ENCODE results near the gene DNAJC7. TPM values are rescaled to one million over a fixed set of nuclear protein-coding genes. Genes with fewer than 3 reads are reported as not detected.

DNAJC7 gene
- total RNA-seq, 1 donor from 2014 or later: 107 TPM

Other genes with a start within 250 kb of the DNAJC7 start
- gene JUP, start 230.7 kb downstream of the DNAJC7 start, total RNA-seq: 268 and 464 TPM in 2 replicates
- gene P3H4, start 205.5 kb downstream of the DNAJC7 start, total RNA-seq: 32.3 and 42.5 TPM in 2 replicates
- gene FKBP10, start 204.4 kb downstream of the DNAJC7 start, total RNA-seq: 40.8 and 148 TPM in 2 replicates
- 43.4 and 74.0 TPM in 2 replicates for gene NT5C3B, start 181.2 kb downstream of the DNAJC7 start, total RNA-seq
- 0.15 TPM in 1 of 2 replicates, not detected in the other for gene KLHL10, start 179.6 kb downstream of the DNAJC7 start, total RNA-seq
- gene KLHL11, start 152.0 kb downstream of the DNAJC7 start, total RNA-seq: 30.6 and 39.7 TPM in 2 replicates
- gene ACLY, start 98.5 kb downstream of the DNAJC7 start, total RNA-seq: 343 and 387 TPM in 2 replicates
- 0.35 and 2.2 TPM in 2 replicates for gene ODAD4, start 86.8 kb downstream of the DNAJC7 start, total RNA-seq
- 51.4 and 78.5 TPM in 2 replicates for gene CNP, start 50.6 kb downstream of the DNAJC7 start, total RNA-seq
- gene NKIRAS2, start 2.7 kb upstream of the DNAJC7 start, total RNA-seq: 33.5 and 41.4 TPM in 2 replicates
- gene C17orf113, start 33.2 kb upstream of the DNAJC7 start, total RNA-seq: 0.35 and 0.70 TPM in 2 replicates
- gene ZNF385C, start 81.0 kb upstream of the DNAJC7 start, total RNA-seq: 0.10 TPM in 1 of 2 replicates, not detected in the other
- 9.3 and 15.5 TPM in 2 replicates for gene DHX58, start 95.3 kb upstream of the DNAJC7 start, total RNA-seq
- 3.5 and 15.4 TPM in 2 replicates for gene KAT2A, start 103.9 kb upstream of the DNAJC7 start, total RNA-seq
- gene HSPB9, start 105.4 kb upstream of the DNAJC7 start, total RNA-seq: not detected in 2 replicates
- gene RAB5C, start 137.6 kb upstream of the DNAJC7 start, total RNA-seq: 83.9 and 129 TPM in 2 replicates
- gene KCNH4, start 163.7 kb upstream of the DNAJC7 start, total RNA-seq: not detected in 2 replicates
- gene HCRT, start 168.0 kb upstream of the DNAJC7 start, total RNA-seq: not detected in 2 replicates
- 30.6 and 69.0 TPM in 2 replicates for gene GHDC, start 177.1 kb upstream of the DNAJC7 start, total RNA-seq